ENCODE results near the gene MAPK7. TPM values are rescaled to one million over a fixed set of nuclear protein-coding genes. Genes with fewer than 3 reads are reported as not detected.

The MAPK7 gene
- total RNA-seq, 1 experiment from 2014 or later: 20.8 TPM

DNA sequence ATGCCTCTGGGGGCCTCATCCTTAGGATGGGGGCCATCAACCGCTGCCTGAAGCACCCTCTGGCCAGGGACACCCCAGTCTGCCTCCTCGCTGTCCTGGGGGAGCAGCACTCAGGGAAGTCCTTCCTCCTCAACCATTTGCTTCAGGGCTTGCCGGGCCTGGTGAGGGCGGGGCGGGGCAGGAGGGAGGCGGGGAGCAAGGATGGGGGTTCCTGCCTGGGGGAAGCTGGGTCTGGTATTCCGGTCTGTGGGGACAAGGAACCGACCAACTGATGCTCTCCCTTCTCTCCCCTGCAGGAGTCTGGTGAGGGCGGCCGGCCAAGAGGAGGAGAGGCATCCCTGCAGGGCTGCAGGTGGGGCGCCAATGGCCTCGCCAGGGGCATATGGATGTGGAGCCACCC is 34.7 kb downstream of the MAPK7 start:
- no peak overlapping the region for H3K4me3 Mint-ChIP-seq (ENCODE audit: unreplicated experiment)
- CTCF ChIA-PET: interaction anchor here (1.2 kb wide), 1 partner anchor 50 kb away, joined by 3 read pairs; the partner anchor contains the start of gene B9D1
- POLR2A ChIA-PET: no interaction called here
- peaks cover 2% of the 10 kb centered on the region for H3K27me3 Mint-ChIP-seq (ENCODE audit: insufficient read depth, unreplicated experiment)
- Histone ChIP-seq H3K27me3 (replicated peaks; ENCODE audit: control insufficient read depth, insufficient read depth, low read length) (no peaks in the 10 kb centered on the region), H3K36me3 (ENCODE audit: control insufficient read depth, insufficient read depth, low read length) (no peaks in the 10 kb centered on the region), H3K9me3 (no peaks in the 10 kb centered on the region), H3K4me1 (no peaks in the 10 kb centered on the region), H3K4me3 (ENCODE audit: low read depth, low read length) (no peak overlapping the region)
- no TSS peak for BruUV-seq (replicated peaks)
- intact Hi-C loops (cut with micrococcal nuclease; ENCODE audit: unreplicated experiment): no loop called here
- no peak overlapping the region for H3K27ac Mint-ChIP-seq (ENCODE audit: unreplicated experiment)
- H3K36me3 Mint-ChIP-seq (ENCODE audit: insufficient read depth, unreplicated experiment): no peaks in the 10 kb centered on the region
- no peak for DNase-seq
- peaks cover 6% of the 10 kb centered on the region for H3K4me1 Mint-ChIP-seq (ENCODE audit: low read depth, unreplicated experiment)
- TF ChIP-seq, protein P1, sequence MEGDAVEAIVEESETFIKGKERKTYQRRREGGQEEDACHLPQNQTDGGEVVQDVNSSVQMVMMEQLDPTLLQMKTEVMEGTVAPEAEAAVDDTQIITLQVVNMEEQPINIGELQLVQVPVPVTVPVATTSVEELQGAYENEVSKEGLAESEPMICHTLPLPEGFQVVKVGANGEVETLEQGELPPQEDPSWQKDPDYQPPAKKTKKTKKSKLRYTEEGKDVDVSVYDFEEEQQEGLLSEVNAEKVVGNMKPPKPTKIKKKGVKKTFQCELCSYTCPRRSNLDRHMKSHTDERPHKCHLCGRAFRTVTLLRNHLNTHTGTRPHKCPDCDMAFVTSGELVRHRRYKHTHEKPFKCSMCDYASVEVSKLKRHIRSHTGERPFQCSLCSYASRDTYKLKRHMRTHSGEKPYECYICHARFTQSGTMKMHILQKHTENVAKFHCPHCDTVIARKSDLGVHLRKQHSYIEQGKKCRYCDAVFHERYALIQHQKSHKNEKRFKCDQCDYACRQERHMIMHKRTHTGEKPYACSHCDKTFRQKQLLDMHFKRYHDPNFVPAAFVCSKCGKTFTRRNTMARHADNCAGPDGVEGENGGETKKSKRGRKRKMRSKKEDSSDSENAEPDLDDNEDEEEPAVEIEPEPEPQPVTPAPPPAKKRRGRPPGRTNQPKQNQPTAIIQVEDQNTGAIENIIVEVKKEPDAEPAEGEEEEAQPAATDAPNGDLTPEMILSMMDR (IDR thresholded peaks at IDR 0.05; ENCODE audit: insufficient read depth in 1 of 2, low read depth in 1 of 2, low read length in 1 of 2, severe bottlenecking in 1 of 2, unreplicated experiment in 1 of 2): no peak
- H3K9me3 Mint-ChIP-seq (ENCODE audit: unreplicated experiment): no peaks in the 10 kb centered on the region

DNA sequence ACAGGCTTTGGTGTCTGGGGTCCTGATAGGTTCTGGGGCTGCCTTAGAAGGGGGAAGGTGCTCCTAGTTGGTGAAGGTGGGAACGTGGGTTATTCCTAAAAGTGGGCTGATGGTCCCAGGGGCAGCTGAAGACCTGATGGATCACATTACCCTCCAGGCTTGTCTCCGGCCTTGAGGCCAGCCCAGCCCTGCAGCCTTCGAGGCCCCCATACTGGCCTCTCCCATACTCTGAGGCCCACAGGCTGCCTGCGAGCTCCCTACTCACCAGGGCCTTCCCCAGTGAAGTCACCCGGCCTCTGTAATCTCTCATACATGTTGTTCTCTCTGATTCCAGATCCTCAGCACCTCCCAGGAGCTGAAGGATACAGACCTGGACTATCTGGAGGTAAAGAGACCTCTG is 35.5 kb downstream of the MAPK7 start:
- DNase-seq: no peak
- TF ChIP-seq, protein P1 (IDR thresholded peaks at IDR 0.05; ENCODE audit: insufficient read depth in 1 of 2, low read depth in 1 of 2, low read length in 1 of 2, severe bottlenecking in 1 of 2, unreplicated experiment in 1 of 2): no peak
- Histone ChIP-seq H3K36me3 (ENCODE audit: control insufficient read depth, insufficient read depth, low read length) (no peaks in the 10 kb centered on the region), H3K4me3 (ENCODE audit: low read depth, low read length) (no peak overlapping the region), H3K27me3 (replicated peaks; ENCODE audit: control insufficient read depth, insufficient read depth, low read length) (no peaks in the 10 kb centered on the region; the same call in 1 of the 2 replicates), H3K9me3 (no peaks in the 10 kb centered on the region), H3K4me1 (no peaks in the 10 kb centered on the region)
- BruUV-seq (replicated peaks): no TSS peak
- Mint-ChIP-seq H3K4me1 (ENCODE audit: low read depth, unreplicated experiment) (peaks cover 6% of the 10 kb centered on the region), H3K4me3 (ENCODE audit: unreplicated experiment) (no peak overlapping the region), H3K27ac (ENCODE audit: unreplicated experiment) (no peak overlapping the region), H3K36me3 (ENCODE audit: insufficient read depth, unreplicated experiment) (no peaks in the 10 kb centered on the region), H3K9me3 (ENCODE audit: unreplicated experiment) (no peaks in the 10 kb centered on the region), H3K27me3 (ENCODE audit: insufficient read depth, unreplicated experiment) (peaks cover 2% of the 10 kb centered on the region)
- ChIA-PET CTCF (interaction anchor here (1.2 kb wide), 1 partner anchor 51 kb away, joined by 3 read pairs; the partner anchor contains the start of gene B9D1), POLR2A (no interaction called here)
- intact Hi-C loops (cut with micrococcal nuclease; ENCODE audit: unreplicated experiment): no loop called here

DNA sequence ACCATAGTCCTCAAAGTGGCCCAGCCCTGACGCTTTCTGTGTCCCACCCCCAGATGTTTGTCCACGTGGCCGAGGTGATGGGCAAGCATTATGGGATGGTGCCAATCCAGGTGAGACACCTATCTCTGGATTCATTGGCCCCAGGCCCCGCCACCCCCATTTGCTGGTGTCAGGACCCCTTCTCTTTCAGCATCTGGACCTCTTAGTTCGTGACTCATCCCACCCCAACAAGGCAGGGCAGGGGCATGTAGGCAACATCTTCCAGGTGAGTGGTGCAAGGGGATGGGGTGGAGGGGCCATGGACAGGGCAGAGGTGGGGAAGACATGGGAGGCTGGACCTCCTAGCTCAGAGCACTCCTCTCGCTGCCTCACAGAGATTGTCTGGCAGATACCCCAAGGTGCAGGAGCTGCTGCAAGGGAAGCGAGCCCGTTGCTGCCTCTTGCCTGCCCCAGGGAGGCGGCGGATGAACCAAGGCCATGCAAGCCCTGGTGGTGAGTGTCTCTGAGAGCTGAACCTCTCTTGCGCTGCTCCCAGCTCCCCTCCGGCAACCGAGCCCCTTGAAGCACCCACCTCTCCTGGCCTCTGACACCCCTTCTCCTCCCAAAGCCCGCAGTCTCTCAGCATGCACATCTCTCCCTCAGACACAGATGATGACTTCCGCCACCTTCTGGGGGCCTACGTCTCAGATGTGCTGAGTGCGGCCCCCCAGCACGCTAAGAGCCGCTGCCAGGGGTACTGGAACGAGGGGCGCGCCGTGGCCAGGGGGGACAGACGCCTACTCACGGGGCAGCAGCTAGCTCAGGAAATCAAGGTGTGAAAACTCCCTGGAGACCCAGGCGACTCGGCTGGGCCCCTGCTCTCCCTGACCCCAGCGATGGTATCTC is 36.3 kb downstream of the MAPK7 start:
- no peaks in the 10 kb centered on the region for H3K9me3 Mint-ChIP-seq (ENCODE audit: unreplicated experiment)
- H3K27me3 ChIP-seq (replicated peaks; ENCODE audit: control insufficient read depth, insufficient read depth, low read length): no peaks in the 10 kb centered on the region; the same call in 1 of the 2 replicates
- no peak overlapping the region for H3K4me3 Mint-ChIP-seq (ENCODE audit: unreplicated experiment)
- peaks cover 6% of the 10 kb centered on the region for H3K4me1 Mint-ChIP-seq (ENCODE audit: low read depth, unreplicated experiment)
- H3K9me3 ChIP-seq: no peaks in the 10 kb centered on the region
- H3K4me1 ChIP-seq: no peaks in the 10 kb centered on the region
- BruUV-seq (replicated peaks): no TSS peak
- POLR2A ChIA-PET: no interaction called here
- no peak for DNase-seq
- CTCF ChIA-PET: no interaction called here
- H3K36me3 Mint-ChIP-seq (ENCODE audit: insufficient read depth, unreplicated experiment): no peaks in the 10 kb centered on the region
- TF ChIP-seq, protein P1 (IDR thresholded peaks at IDR 0.05; ENCODE audit: insufficient read depth in 1 of 2, low read depth in 1 of 2, low read length in 1 of 2, severe bottlenecking in 1 of 2, unreplicated experiment in 1 of 2): no peak
- intact Hi-C loops (cut with micrococcal nuclease; ENCODE audit: unreplicated experiment): no loop called here
- H3K36me3 ChIP-seq (ENCODE audit: control insufficient read depth, insufficient read depth, low read length): no peaks in the 10 kb centered on the region
- H3K4me3 ChIP-seq (ENCODE audit: low read depth, low read length): no peak overlapping the region
- no peak overlapping the region for H3K27ac Mint-ChIP-seq (ENCODE audit: unreplicated experiment)
- peaks cover 2% of the 10 kb centered on the region for H3K27me3 Mint-ChIP-seq (ENCODE audit: insufficient read depth, unreplicated experiment)
